Measurements from ENCODE around the gene SCGN. TPM values are rescaled to one million over a fixed set of nuclear protein-coding genes. Genes with fewer than 3 reads are reported as not detected.

SCGN gene
- total RNA-seq, 1 experiment from 2014 or later = not detected

DNA sequence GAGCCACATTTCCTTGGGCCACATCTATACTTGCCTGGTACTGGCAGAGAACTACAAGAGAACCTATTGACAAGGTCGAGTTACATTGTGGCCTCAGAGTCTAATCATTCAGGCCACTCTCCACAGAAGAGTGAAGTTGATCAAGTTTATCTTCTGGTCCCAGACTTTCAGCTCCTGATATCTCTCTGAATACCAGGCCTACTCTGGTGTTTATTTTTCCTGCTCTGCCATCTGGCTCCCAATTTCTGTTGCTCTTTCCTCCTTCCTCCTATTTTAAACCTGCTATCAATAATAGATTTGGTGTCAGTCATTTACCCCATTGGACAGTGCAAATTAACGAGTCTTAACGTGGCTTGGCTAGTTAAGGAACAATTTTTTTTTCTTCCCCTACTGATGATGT lies 46.6 kb downstream of the SCGN start:
- no TSS peak for BruUV-seq (replicated peaks)
- Mint-ChIP-seq H3K4me1 (ENCODE audit: insufficient read depth, unreplicated experiment) (no peaks in the 10 kb centered on the region), H3K9me3 (ENCODE audit: unreplicated experiment) (no peaks in the 10 kb centered on the region), H3K27me3 (ENCODE audit: insufficient read depth, unreplicated experiment) (no peaks in the 10 kb centered on the region), H3K27ac (ENCODE audit: low read depth, unreplicated experiment) (no peak overlapping the region), H3K36me3 (ENCODE audit: insufficient read depth, unreplicated experiment) (no peaks in the 10 kb centered on the region), H3K4me3 (ENCODE audit: unreplicated experiment) (no peak overlapping the region)
- intact Hi-C loops (cut with micrococcal nuclease) = no loop called here
- no peak for DNase-seq (ENCODE audit: unreplicated experiment)
- TF ChIP-seq, protein P1, sequence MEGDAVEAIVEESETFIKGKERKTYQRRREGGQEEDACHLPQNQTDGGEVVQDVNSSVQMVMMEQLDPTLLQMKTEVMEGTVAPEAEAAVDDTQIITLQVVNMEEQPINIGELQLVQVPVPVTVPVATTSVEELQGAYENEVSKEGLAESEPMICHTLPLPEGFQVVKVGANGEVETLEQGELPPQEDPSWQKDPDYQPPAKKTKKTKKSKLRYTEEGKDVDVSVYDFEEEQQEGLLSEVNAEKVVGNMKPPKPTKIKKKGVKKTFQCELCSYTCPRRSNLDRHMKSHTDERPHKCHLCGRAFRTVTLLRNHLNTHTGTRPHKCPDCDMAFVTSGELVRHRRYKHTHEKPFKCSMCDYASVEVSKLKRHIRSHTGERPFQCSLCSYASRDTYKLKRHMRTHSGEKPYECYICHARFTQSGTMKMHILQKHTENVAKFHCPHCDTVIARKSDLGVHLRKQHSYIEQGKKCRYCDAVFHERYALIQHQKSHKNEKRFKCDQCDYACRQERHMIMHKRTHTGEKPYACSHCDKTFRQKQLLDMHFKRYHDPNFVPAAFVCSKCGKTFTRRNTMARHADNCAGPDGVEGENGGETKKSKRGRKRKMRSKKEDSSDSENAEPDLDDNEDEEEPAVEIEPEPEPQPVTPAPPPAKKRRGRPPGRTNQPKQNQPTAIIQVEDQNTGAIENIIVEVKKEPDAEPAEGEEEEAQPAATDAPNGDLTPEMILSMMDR (IDR thresholded peaks at IDR 0.05; ENCODE audit: unreplicated experiment) = no peak
- CTCF ChIA-PET = no interaction called here
- POLR2A ChIA-PET = no interaction called here

DNA sequence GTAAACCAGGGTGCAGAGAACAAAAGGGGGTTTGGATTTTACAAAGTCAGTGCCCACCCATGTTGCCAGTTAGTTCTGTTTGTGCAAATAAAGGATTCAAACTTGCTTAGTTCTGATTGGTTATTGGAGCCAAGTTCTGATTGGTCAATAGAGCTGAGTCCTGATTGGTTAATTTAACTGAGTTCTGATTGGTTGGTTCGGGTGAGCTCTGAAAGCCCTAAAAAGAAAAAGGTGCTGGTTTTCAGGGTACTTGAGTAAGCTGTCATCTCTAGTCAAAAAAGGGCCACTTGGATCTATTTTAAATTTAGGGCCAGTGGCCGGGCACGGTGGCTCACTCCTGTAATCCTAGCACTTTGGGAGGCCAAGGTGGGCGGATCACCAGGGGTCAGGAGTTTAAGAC lies 47.6 kb downstream of the SCGN start:
- ChIA-PET POLR2A (interaction anchor here (0.6 kb wide), 1 partner anchor 19 kb away, joined by 3 read pairs; no protein-coding TSS in a partner anchor), CTCF (interaction anchor here (2.1 kb wide), 1 partner anchor 19 kb away, joined by 12 read pairs; no protein-coding TSS in a partner anchor)
- BruUV-seq (replicated peaks) = no TSS peak
- no peaks in the 10 kb centered on the region for H3K36me3 Mint-ChIP-seq (ENCODE audit: insufficient read depth, unreplicated experiment)
- no peaks in the 10 kb centered on the region for H3K27me3 Mint-ChIP-seq (ENCODE audit: insufficient read depth, unreplicated experiment)
- no peaks in the 10 kb centered on the region for H3K4me1 Mint-ChIP-seq (ENCODE audit: insufficient read depth, unreplicated experiment)
- H3K9me3 Mint-ChIP-seq (ENCODE audit: unreplicated experiment) = no peaks in the 10 kb centered on the region
- TF ChIP-seq, protein P1 (IDR thresholded peaks at IDR 0.05; ENCODE audit: unreplicated experiment) = no peak
- no peak overlapping the region for H3K27ac Mint-ChIP-seq (ENCODE audit: low read depth, unreplicated experiment)
- no peak overlapping the region for H3K4me3 Mint-ChIP-seq (ENCODE audit: unreplicated experiment)
- intact Hi-C loops (cut with micrococcal nuclease) = no loop called here
- no peak for DNase-seq (ENCODE audit: unreplicated experiment)

DNA sequence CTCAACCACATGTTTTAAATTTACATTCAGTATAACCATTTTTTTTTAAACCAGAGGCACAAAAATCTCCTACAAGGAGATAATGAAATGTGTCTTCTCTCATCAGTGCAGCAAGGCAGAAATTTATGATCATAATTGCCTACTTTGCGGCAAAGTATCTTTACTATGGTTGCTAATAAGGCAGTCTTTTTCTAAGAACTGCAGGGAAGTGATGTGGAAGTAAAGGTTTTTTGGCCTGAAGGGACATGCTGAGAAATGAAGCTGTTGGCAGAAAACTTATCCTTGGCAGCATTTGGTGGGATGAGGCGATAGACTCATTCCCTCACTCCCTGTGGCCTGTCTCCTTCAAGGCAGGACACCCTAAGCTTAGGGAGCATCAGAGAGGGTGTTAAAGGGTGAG lies 48.7 kb downstream of the SCGN start:
- no TSS peak for BruUV-seq (replicated peaks)
- TF ChIP-seq, protein P1 (IDR thresholded peaks at IDR 0.05; ENCODE audit: unreplicated experiment) = no peak
- DNase-seq (ENCODE audit: unreplicated experiment) = no peak
- no peaks in the 10 kb centered on the region for H3K9me3 Mint-ChIP-seq (ENCODE audit: unreplicated experiment)
- H3K27me3 Mint-ChIP-seq (ENCODE audit: insufficient read depth, unreplicated experiment) = peaks cover 6% of the 10 kb centered on the region
- no peaks in the 10 kb centered on the region for H3K36me3 Mint-ChIP-seq (ENCODE audit: insufficient read depth, unreplicated experiment)
- no peak overlapping the region for H3K27ac Mint-ChIP-seq (ENCODE audit: low read depth, unreplicated experiment)
- CTCF ChIA-PET = interaction anchor here (0.7 to 2.1 kb wide), 3 partner anchors 14 to 51 kb away, joined by 3 to 12 read pairs (median 5); no protein-coding TSS in a partner anchor
- no peaks in the 10 kb centered on the region for H3K4me1 Mint-ChIP-seq (ENCODE audit: insufficient read depth, unreplicated experiment)
- intact Hi-C loops (cut with micrococcal nuclease) = no loop called here
- POLR2A ChIA-PET = no interaction called here
- no peak overlapping the region for H3K4me3 Mint-ChIP-seq (ENCODE audit: unreplicated experiment)

DNA sequence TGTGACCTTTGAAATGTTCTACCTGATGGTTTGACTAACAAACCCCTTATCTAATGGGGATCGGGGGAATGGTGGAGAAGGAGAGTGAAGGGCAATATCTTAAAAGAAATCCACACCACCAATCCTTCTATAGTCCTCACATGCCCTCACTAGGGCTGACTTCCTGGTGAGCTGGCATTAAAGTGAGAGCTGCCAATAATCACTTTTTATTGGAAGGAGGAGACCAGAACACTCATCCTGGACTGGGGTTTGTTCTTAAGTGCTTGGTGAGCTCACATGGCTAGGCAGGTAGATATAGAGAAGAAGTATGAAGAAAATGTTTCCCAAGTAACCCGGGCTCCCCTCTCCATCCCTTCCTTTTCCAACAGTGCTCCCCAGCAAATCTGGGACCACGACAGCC lies 49.8 kb downstream of the SCGN start:
- ChIA-PET CTCF (interaction anchor here (0.6 to 4.4 kb wide), 4 partner anchors 13 to 595 kb away, joined by 4 to 25 read pairs (median 4); no protein-coding TSS in a partner anchor), POLR2A (interaction anchor here (1.1 kb wide), 1 partner anchor 10 kb away, joined by 3 read pairs; no protein-coding TSS in a partner anchor)
- Mint-ChIP-seq H3K27ac (ENCODE audit: low read depth, unreplicated experiment) (no peak overlapping the region), H3K4me3 (ENCODE audit: unreplicated experiment) (no peak overlapping the region), H3K9me3 (ENCODE audit: unreplicated experiment) (no peaks in the 10 kb centered on the region), H3K36me3 (ENCODE audit: insufficient read depth, unreplicated experiment) (no peaks in the 10 kb centered on the region), H3K4me1 (ENCODE audit: insufficient read depth, unreplicated experiment) (peaks cover 3% of the 10 kb centered on the region), H3K27me3 (ENCODE audit: insufficient read depth, unreplicated experiment) (peaks cover 17% of the 10 kb centered on the region)
- no TSS peak for BruUV-seq (replicated peaks)
- TF ChIP-seq, protein P1 (IDR thresholded peaks at IDR 0.05; ENCODE audit: unreplicated experiment) = no peak
- no peak for DNase-seq (ENCODE audit: unreplicated experiment)
- intact Hi-C loops (cut with micrococcal nuclease) = no loop called here

Measured in MCF 10A (cell line).